NCI-H446 treated with DMSO at 0.1 percent for 48 hours (cell line): ENCODE results near the gene SHB.

Experiments used
- DNase-seq: peaks from one replicate; lab custom pipeline; 2025; lab: John Stamatoyannopoulos, UW

SHB gene

GRCh38 chr9:37988602-37989001 is 80.4 kb downstream of the SHB start:
- DNase-seq: no peak

GRCh38 chr9:37988041-37988440 is 81.0 kb downstream of the SHB start:
- peak; percentile 90 for DNase-seq

- DNase-seq: peak; percentile 61
Observed at GRCh38 chr9:37987467-37987981, 81.5 kb downstream of the SHB start.

GRCh38 chr9:37986771-37987258 is 82.2 kb downstream of the SHB start:
- DNase-seq: no peak

GRCh38 chr9:37986001-37986400 is 83.0 kb downstream of the SHB start:
- no peak for DNase-seq

- DNase-seq: peak; percentile 80
Observed at GRCh38 chr9:37984672-37985611, 84.1 kb downstream of the SHB start.

- no peak for DNase-seq
Observed at GRCh38 chr9:37984278-37984671, 84.8 kb downstream of the SHB start.

- no peak for DNase-seq
Observed at GRCh38 chr9:37983381-37984067, 85.5 kb downstream of the SHB start.

- DNase-seq: no peak
Observed at GRCh38 chr9:37979844-37980243, 89.2 kb downstream of the SHB start.

- no peak for DNase-seq
Observed at GRCh38 chr9:37978983-37979382, 90.0 kb downstream of the SHB start.

GRCh38 chr9:37978481-37978864 is 90.6 kb downstream of the SHB start:
- DNase-seq: no peak

- DNase-seq: no peak
Observed at GRCh38 chr9:37977851-37978480, 91.1 kb downstream of the SHB start.

- peak; percentile 25 for DNase-seq
Observed at GRCh38 chr9:37976714-37977477, 92.1 kb downstream of the SHB start.

GRCh38 chr9:37975639-37976038 is 93.4 kb downstream of the SHB start:
- DNase-seq: no peak

- no peak for DNase-seq
Observed at GRCh38 chr9:37974506-37975173, 94.4 kb downstream of the SHB start.

- DNase-seq: no peak
Observed at GRCh38 chr9:37972351-37972848, 96.6 kb downstream of the SHB start.

- DNase-seq: no peak
Observed at GRCh38 chr9:37971691-37972090, 97.3 kb downstream of the SHB start.

GRCh38 chr9:37971108-37971459 is 97.9 kb downstream of the SHB start:
- DNase-seq: no peak

- DNase-seq: no peak
Observed at GRCh38 chr9:37970301-37971107, 98.5 kb downstream of the SHB start.
